Right renal cortex interstitium (tissue), 3 donors: ENCODE data around the gene TMEM92. TPM values are rescaled to one million over a fixed set of nuclear protein-coding genes. Genes with fewer than 3 reads are reported as not detected.
"Not testable (repeated sequence)": the region's sequence is repeated elsewhere in the genome, so short reads cannot be mapped to it uniquely, and the experiment has no call there.

Experiments used
- DNase-seq, 3 donors: peaks; one replicate each; pipeline ENCODE4 v3.0.0-alpha.2; 2013; ENCODE audit warnings: low read depth in 3 of 3, low spot score in 2 of 3
- polyA plus RNA-seq, 3 donors: library from polyadenylated mRNA; unstranded; fragments of 120-200 nt; gene quantifications; one replicate each; pipeline ENCODE4 v1.2.1, GENCODE V29; 2013; ENCODE audit not compliant: insufficient read length in 3 of 3

TMEM92 gene
- polyA plus RNA-seq, 3 donors = 1.6 to 2.8 (median 1.9) TPM

DNA sequence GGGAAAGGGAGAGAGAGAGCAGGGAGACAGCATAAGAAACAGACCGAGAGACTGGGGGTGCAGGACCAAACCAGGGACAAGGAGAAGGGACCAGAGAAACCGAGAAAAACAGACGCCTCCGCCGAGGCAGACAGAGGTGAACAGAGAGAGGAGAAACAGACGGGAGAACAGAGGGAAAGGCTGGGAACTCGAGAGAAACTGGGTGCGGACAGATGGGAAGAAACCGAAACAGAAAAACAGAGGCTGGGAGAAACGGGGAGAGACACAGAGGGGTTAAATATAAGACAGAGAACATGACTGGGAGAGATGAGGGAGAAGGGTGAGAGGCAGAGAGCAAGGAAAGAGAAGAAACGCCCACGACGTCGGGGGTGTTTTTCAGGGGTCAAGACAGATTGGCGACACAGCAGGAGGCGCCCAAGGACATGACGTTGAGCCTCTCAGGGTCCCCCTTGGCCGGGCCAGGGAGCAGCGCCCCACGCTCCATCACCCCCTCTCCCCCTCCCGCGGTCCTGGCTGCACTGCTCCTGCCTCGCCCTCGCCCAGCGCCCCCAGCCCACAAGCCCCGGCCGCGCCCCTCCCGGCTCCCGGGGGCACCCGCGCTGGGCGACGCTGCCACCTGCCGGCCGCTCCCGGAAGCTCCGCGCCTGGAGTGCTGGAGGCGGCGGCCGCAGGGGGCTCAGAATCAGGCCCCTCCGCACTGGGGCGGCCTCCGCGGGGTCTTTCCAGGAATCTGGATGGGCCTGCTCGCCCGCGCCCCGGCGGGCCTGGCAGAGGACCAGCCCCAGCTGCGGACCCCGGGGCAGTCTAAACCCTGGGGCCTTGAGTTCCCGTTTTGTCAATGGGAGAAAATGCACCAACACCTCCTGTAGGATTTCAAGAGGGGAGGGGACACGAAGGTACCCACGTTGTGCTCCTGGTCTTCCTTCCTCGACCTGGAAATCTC, 1.3 kb upstream of the TMEM92 start:
- no peak for DNase-seq

DNA sequence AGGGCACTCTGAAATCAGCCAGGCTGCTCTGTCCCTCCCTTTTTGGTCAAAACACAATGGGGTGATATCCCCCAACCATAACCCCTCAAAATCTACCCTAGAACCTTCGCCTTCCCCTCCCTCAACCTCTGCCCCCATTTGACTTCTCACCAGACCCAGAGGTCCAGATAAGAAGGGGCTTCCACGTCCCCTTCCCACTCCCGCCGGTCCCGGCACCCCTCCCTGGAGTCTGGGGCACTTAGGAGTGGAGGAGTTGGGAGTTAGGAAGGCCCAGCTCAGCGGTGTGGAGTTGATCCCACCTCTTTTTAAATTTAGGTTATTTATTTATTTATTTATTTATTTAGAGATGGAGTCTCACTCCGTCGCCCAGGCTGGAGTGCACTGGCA, 619 bp upstream of the TMEM92 start:
- DNase-seq = no peak

DNA sequence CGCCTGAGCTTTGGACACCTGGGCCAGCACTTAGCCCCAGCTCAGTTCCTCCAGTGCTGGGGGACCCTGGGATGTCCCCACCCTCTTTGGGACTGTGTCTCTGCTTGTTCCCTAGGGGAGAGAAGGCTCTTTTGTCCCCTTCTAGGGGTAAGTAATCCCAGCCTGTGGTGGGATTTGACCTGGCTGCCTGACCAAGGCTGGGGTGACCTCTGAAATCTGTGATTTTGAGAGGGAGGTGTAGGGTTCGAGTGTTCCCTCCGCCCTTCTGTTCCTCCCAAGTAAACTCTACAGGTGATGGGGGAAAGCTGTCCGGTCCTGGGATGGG, 593 bp downstream of the TMEM92 start:
- DNase-seq = no peak

DNA sequence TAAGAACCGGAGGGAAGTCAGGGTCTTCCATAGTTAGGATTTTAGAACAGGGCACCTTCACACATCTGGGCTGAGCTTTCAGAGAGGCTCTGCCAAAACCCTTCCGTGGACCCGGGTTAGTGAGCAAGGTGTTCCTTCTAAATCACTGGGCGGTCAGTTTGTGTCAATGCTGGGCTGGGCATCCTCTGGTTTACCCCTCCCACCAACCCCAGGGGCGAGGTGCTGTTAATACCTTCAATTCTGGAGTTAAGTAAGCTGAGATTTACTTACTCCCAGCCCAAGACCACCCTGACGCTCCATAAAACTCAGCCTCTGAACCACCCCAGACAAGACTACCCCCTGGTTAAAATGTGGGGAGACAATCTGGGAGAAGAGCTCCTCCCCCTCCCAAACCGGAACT, 1.0 kb downstream of the TMEM92 start:
- no peak for DNase-seq

DNA sequence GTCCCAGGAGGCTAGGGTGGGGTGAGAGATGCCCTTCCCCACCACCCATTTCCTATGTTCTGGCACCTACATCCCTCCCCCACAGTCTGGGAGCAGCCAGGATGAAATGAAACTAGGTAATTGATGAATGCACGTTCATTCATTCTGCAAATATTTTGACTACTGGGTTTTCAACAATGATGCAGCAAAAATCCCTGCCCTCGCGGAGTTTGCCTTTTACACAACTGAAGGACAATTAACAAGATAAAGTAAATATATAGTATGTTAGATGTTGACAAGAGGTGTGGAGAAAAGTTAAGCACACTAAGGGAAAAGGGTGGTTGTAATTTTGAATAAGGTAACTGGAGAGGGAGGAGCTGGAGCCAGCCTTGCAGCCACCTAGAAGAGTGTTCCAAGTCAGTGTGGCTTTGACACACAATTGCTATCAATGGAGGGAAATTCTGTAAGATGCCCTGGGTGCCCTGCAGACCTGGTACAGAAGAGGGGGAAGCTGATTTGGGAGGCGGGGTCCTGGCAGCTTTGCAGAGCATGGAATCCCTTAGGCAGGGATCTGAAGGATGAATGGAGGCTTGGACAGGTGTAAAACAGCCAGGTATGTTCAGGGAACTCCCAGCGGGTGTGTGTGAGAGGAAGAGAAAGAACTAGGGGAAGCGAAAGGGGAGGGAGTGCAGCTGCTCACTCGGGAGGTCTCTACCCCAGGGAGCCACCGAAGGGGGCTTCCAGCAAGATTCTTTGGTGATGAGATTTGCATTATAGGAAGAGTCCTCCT, 2.5 kb downstream of the TMEM92 start:
- no peak for DNase-seq

DNA sequence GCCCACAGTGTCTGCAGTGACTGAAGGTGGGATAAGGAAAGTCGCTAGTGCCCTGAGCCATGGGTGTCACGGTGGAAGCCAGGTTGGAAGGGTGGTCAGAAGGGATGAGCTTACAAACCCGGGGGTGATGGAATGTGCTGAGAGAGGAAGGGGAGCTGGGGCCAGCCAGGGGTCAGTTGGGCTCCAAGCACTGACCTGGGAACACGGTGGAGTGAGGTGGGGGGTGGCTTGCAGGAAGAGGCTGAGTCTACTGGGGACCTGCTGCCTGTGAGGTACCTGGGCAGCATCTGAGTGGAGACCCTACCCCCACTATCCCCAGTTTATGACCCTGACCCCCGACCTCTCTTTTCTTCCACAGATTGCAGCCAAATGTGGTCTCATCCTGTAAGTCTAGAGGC, 3.1 kb downstream of the TMEM92 start:
- no peak for DNase-seq

DNA sequence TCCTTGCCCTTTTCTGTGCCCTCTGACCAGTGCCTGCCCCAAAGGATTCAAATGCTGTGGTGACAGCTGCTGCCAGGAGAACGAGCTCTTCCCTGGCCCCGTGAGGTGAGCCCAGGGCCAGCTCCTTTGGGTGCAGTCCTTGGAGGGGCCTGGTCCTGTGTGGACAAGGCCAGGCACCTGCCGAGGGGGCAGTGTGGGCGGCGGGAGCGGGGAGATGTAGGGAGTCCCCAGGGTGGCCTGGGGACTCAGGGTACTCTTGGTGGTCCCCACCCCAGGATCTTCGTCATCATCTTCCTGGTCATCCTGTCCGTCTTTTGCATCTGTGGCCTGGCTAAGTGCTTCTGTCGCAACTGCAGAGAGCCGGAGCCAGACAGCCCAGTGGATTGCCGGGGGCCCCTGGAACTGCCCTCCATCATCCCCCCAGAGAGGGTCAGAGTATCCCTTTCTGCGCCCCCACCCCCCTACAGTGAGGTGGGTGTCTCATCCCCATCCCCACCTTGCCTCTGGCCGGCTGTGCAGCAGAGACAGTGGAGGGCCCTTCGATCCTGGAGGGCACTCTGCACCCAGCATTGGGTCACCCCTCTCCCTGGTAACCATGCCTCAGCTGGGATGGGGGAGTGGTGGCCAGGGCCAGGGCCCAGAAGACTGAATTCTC, 4.4 kb downstream of the TMEM92 start:
- no peak for DNase-seq

DNA sequence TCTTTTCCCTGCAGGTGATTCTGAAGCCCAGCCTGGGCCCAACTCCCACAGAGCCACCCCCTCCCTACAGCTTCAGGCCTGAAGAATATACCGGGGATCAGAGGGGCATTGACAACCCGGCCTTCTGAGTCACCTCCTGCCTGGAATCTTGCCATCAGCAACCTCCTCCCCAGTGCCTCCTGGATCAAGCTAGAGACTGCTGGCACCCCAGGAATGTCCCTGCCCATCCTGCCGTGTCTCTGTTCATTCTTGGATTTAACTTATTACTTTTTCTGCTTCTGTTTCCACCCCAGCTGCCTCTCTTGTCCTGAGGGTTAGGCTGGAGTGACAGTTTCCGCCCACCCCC, 4.9 kb downstream of the TMEM92 start:
- no peak for DNase-seq

DNA sequence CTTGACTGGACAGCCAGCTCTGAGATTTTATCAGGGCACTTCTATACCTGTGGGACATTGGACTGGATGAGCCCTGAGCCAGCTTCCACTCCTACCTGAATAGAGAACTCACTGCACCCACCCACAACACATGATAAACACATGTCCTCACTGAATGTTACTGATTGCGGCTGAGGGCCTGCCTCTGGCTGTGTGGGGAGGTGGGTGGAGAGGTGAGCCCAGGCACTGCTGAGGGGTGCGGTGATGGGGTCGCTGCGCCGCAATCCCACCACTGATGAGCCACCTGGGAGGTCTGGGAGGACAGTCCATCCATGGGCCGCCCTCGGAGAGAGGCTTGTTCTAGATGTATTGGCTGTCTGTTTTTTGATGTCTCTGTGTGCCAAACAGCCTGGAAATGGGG, 5.4 kb downstream of the TMEM92 start:
- DNase-seq = no peak

DNA sequence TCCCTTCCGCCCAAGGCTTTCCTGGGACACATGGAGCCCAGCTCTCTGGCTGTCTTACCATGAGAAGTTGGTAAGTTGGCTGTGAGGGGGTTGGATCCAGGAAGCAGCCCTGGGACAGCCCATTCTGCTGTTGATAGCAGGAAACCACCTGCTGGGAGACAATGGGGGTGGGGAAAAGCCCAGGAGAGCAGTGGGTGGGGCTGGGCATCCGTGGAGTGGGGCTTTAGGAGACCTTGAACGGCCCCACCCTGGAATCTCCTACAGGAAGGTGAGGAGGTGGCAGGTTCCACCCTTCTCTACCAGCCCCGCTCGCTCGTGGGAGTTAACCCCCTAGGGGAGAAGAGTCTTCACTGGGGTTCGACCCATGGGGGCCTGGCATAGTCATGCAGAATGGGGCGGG, 5.8 kb downstream of the TMEM92 start:
- no peak for DNase-seq

DNA sequence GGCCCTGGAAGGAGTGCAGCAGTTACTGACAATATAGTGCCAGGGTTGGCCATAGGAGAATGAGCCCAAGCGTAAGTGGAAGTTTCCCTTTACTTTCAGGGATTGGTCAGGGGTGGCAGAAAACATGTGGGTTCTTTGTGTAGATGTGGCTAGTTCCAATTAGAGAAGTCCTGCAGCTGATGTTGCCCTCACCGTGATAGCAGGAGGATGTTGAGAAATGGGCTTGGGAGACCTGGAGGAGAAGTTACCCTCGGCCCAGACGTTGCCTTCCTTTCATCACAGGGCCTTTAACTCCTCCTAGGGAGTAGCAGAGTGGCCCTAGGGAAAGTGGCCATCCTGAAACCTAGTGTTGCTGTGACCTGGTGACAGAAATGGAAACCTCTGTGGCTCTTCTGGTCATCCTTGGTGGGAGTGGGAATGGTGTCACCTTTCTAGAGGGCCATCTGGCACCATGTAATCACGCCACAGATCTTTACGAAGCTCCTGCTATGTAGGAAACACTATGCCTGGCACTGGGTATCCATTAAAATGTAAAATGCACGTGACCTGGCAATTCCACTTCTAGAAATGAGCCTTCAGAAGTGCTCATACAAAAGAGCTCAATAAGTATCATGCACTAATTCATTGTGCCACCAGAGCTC, 6.7 kb downstream of the TMEM92 start:
- no peak for DNase-seq

DNA sequence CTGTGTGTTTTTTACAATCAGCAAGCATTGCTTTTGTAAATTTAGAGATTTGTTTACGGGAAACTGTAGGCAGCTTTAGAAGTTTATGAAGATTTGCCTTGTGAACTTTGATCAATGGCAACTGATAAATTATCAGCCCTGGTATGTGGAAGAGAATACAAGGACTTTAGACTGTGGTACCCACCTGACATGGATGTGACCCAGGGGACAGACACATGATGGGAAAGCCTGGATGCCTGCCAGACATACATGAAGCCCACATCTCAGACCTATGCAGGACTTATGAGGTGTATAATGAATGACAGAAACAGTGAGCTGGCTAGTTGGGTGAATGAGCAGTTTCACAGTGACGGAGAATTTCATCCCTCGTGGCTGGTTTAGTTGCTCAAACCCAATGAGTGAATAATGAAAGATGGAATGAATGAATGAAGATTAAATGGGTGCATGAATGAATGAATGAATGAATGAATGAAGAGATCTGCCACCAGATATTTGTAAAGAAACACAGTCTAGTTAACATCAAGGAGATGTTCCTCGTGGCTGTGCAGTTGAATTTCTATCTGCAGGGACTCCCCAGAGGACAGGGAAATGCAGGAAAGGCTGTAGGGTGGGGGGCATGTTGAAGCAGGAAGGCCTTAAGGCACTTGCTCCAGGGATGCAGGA, 7.6 kb downstream of the TMEM92 start:
- no peak for DNase-seq

DNA sequence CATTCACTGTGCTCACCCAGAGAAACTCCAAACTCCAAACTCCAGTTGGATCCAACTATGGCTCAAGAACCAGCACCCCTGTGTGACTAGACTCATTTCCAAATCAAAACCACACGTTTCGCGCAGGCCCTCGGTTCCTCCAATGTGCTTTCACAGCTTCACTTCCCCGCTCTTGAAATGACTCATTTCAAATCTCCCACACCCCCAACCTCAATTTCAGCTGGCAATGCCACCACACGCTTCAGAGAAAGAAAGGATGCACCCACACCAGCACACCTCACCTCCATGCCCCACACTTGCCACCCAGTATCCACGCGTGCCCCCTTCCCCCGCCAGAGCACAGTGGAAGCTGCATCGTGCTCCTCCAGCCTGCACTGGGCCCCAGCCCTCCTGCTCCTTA, 9.0 kb downstream of the TMEM92 start:
- no peak for DNase-seq

DNA sequence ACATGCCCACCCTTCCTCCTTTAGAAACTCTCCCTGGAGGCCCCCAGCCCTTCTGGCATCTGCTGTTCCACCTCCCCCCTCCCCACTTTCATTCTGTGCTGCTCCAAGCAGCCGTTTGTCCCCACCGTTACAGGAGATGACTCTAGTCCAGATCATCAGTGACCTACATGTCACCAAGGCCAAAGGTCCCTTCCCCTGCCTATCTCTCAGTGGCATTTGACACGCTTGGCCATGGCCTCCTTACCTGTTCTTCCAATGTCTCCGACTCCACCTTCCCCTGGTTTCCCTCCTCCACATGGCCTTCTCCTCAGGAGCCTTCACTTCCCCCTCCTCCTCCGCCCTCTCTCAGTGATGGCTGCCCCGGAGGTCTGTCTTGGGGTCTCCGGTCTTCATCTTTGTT, 9.4 kb downstream of the TMEM92 start:
- DNase-seq = no peak

DNA sequence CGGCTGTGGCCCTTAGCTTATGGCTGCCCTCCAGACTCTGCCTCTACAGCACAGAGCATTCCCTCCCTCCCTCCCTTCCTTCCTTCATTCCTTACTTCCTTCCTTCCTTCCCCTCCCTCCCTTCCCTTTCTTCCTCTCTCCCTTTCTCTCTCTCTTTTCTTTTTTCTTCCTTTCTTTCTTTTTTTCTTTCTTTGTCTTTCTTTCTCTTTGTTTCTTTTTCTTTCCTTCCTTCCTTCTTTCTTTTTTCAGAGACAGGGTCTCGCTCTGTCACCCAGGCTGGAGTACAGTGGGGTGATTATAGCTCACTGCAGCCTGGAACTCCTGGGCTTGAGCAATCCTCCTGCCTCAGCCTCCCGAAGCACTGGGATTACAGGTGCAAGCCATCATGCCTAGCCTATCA, 11.7 kb downstream of the TMEM92 start:
- no peak for DNase-seq

DNA sequence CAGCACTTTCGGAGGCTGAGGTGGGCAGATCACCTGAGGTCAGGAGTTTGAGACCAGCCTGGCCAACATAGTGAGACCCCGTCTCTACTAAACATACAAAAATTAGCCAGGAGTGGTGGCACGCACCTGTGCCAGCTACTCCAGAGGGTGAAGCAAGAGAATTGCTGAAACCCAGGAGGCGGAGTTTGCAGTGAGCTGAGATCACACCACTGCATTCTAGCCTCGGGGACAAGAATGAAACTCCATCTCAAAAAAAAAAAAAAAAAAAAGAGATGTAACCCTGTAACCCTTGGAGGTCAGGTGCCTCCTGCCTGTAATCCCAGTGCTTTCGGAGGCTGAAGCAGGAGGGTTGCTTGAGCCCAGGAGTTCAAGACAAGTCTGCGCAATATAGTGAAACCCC, 13.0 kb downstream of the TMEM92 start:
- not testable (repeated sequence) for DNase-seq

DNA sequence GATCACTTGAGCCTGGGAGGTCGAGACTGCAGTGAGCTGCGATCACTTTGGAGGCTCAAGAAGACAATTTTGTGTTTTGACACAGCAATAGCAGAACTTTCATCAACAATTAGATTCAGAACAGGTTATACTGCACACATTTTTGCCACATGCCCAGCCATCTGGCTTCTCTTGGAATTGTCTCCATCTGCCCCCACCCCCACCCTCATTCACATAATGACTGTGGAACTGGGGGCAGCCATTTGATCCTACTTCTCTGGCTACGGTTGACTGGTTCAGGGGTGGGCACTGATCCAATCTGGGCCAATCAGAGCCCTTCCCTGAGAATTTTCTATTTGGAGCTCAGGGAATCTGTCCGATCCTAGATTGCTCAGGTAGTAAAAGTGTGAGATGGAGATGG, 14.0 kb downstream of the TMEM92 start:
- no peak for DNase-seq

DNA sequence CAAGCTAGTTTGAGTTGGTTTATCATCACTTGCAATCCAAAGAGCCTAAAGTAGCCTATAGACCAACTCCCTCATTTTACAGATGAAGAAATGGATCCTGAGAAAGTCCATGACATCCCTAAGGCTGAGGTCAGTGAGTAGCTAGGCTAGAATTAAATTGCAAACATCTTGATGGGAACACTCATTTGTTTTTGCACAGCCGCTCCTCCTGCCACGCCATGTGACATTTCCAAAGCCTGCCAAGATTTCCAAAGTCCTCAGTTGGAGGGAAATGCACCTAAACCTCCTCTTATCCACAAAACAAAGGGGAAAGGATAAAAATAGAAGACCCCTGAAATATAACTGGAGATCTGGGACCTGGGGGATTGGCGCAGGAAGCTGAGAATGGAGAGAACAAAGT, 15.0 kb downstream of the TMEM92 start:
- DNase-seq = no peak

DNA sequence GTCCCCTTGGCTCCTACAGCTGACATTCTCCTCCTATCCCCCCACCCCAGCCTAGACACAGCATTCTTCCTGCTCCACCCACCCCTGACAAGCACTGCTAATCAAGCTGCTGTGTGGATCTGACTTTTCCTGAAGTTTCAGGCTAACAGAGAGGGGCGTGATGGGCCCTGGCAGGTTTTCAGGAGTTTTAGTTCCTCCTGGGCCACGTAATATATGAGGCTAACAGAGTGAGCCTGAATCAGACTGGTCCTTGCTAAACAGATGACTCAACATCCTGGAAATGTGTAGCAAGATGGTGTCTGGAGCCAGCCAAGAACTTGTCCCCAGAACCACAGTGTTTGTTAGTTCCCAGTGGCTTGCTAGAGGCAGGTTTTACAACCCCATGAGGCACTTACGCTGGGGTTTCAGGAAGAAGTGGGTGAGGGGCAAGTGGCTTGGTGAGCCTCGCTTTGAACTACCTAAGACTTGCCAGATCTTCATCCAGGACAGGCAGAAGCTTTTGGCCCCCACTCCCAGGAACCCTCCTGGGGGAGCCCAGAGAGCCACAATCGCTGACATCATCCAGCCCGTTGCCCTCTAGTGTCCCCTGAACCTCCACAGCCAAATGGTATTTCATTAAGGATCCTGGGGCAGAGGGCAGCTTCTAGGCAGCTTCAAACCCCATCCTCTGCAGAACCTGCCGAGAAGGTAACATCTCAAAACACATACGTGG, 15.9 kb downstream of the TMEM92 start:
- DNase-seq = no peak

DNA sequence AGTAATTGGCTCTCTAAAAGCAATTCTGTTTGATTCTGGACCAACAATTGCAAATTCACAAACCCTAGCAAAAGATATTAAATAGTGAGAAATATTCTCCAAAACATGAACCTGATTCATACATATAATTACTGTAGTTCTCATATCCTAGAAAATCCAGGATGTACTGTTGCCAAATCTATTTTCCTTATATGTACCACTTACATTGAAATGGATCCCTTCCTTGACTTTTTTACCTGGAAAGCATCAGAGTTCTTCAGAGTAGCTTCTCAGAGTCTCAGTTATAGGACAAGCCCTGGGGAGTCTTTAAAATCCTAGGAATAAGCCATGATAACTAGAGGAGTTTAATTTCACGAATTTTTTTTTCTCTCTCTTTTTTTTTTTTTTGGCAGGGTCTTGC, 16.7 kb downstream of the TMEM92 start:
- DNase-seq = no peak
